Subcutaneous abdominal adipose tissue (tissue), 5 donors: Measurements from ENCODE around the gene RGL3.
A peak's percentile ranks its signal among the peaks of the same experiment; 100 is the strongest.

ENCODE experiments used
- H3K27ac ChIP-seq: one replicate; pipeline ENCODE4 v1.7.0; 2013; ENCODE audit warnings: low read depth, mild to moderate bottlenecking, inconsistent platforms, low read length, moderate library complexity
- H3K27me3 ChIP-seq, 5 donors: one replicate each; pipeline ENCODE4 v1.7.0; 2013; ENCODE audit warnings: low read length in 5 of 5, inconsistent platforms in 1 of 5; ENCODE audit not compliant: control insufficient read depth in 5 of 5, insufficient read depth in 4 of 5
- H3K36me3 ChIP-seq, 5 donors: one replicate each; pipeline ENCODE4 v1.7.0; 2013; ENCODE audit warnings: low read length in 5 of 5; ENCODE audit not compliant: control insufficient read depth in 5 of 5, insufficient read depth in 5 of 5
- H3K4me1 ChIP-seq, 5 donors: one replicate each; pipeline ENCODE4 v1.7.0; 2013; ENCODE audit warnings: low read length in 5 of 5, mild to moderate bottlenecking in 3 of 5, moderate library complexity in 1 of 5; ENCODE audit not compliant: control insufficient read depth in 5 of 5, insufficient read depth in 5 of 5
- H3K4me3 ChIP-seq, 5 donors: one replicate each; pipeline ENCODE4 v1.7.0; 2013; ENCODE audit warnings: low read length in 5 of 5, low read depth in 1 of 5
- H3K9ac ChIP-seq, 5 donors: one replicate each; pipeline ENCODE4 v1.7.0; 2013; ENCODE audit warnings: low read length in 5 of 5, mild to moderate bottlenecking in 4 of 5, moderate library complexity in 3 of 5
- H3K9me3 ChIP-seq, 5 donors: one replicate each; pipeline ENCODE4 v1.7.0; 2013; ENCODE audit warnings: low read length in 5 of 5; ENCODE audit not compliant: control insufficient read depth in 5 of 5
- donor health status: healthy.
- donor health status: healthy.
- donor health status: healthy.
- donor health status: healthy.
- donor health status: healthy.

The RGL3 gene

GRCh38 chr19:11364935-11365334 lies 54.2 kb downstream of the RGL3 start:
- Histone ChIP-seq H3K9me3 (no peaks in the 10 kb centered on the region), H3K27me3 (no peaks in the 10 kb centered on the region), H3K4me1 (no peaks in the 10 kb centered on the region), H3K36me3 (peaks cover 0 to 60% (median 28%) of the 10 kb centered on the region in 5 donors), H3K9ac (no peak overlapping the region), H3K27ac (no peak overlapping the region), H3K4me3 (no peak overlapping the region)

- Histone ChIP-seq H3K4me3 (no peak overlapping the region), H3K9me3 (no peaks in the 10 kb centered on the region), H3K27ac (no peak overlapping the region), H3K36me3 (peaks cover 0 to 65% (median 33%) of the 10 kb centered on the region in 5 donors), H3K27me3 (no peaks in the 10 kb centered on the region), H3K9ac (no peak overlapping the region), H3K4me1 (no peaks in the 10 kb centered on the region)
Measured at GRCh38 chr19:11364296-11364904, 54.7 kb downstream of the RGL3 start.

- Histone ChIP-seq H3K27ac (no peak overlapping the region), H3K9me3 (no peaks in the 10 kb centered on the region), H3K9ac (no peak overlapping the region), H3K4me1 (no peaks in the 10 kb centered on the region), H3K27me3 (no peaks in the 10 kb centered on the region), H3K36me3 (peaks cover 0 to 68% (median 36%) of the 10 kb centered on the region in 5 donors), H3K4me3 (no peak overlapping the region)
Measured at GRCh38 chr19:11363881-11364280, 55.2 kb downstream of the RGL3 start.

DNA sequence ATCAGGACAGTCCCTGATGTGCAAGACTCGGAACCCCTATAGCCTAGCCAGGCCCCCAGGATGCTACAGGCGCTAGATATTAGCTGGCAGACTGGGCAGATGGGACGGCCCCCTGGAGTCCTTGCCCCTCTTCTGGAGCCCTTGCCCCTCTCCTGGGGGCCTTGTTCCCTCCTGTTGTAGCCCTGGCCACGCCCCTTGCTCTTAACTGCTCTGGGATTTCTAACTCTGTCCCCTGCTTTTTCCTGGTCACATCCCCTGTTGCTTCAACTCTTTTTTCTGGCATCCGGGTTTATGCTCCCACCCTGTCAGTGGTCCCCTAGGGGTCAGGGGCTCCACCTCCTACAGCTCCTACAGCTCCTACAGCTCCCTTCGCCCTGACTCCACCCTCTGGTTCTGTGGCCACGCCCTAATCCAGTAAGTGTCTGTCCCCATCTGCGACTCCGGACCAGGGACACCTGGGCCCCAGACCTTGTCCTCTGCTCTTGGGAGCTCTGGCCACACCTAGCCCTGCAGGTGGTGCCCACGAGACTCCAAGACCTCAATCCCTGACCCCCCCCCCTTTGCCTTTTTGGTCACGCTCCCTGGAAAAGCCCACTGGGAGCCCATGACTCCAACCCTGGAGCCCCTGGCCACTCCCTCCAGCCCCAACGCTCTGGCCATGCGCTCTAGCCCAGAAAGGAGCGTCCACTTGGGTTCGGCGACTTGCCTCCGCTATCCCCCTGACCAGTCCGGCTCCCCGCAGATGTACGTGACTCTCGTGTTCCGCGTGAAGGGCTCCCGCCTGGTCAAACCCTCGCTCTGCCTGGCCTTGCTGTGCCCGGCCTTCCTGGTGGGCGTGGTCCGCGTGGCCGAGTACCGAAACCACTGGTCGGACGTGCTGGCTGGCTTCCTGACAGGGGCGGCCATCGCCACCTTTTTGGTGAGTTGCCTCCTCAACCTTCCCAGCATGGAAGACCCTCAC lies 57.1 kb downstream of the RGL3 start:
- Histone ChIP-seq H3K9me3 (no peaks in the 10 kb centered on the region), H3K36me3 (peaks cover 0 to 65% (median 36%) of the 10 kb centered on the region in 5 donors), H3K27me3 (no peaks in the 10 kb centered on the region), H3K27ac (no peak overlapping the region), H3K9ac (no peak overlapping the region), H3K4me1 (no peaks in the 10 kb centered on the region), H3K4me3 (no peak overlapping the region)

DNA sequence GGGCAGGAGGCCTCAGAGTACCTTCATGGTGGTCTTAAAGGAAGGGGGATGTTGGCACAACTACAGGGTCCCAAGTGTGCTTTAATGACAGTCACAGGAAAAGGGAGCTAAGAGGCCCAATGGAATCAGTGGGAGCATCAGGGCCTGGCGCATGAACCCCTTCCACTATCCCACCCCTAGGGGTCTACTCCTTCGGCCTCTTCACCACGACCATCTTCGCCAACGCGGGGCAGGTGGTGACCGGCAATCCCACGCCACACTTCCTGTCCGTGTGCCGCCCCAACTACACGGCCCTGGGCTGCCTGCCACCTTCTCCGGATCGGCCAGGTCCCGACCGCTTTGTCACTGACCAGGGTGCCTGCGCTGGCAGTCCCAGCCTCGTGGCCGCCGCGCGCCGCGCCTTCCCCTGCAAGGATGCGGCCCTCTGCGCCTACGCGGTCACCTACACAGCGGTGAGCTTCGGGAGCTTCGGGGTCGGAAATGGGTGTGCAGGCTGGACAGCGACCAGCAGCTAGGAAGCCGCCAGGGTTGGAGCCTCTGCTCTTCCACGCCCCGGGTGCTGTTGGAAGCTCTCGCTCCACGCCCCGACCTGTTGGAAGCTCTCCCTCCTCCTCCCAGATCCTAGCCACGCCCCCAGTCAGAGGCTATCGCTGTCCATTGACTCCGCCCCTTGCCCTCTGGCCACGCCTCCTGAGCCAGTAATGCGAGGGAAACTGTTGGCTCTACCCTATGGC lies 57.9 kb downstream of the RGL3 start:
- no peaks in the 10 kb centered on the region for H3K9me3 ChIP-seq
- H3K4me1 ChIP-seq = peaks cover 0 to 5% (median 5%) of the 10 kb centered on the region in 5 donors
- no peak overlapping the region for H3K4me3 ChIP-seq
- H3K9ac ChIP-seq = no peak overlapping the region
- H3K27ac ChIP-seq = no peak overlapping the region
- no peaks in the 10 kb centered on the region for H3K27me3 ChIP-seq
- peaks cover 0 to 62% (median 36%) of the 10 kb centered on the region in 5 donors for H3K36me3 ChIP-seq

- Histone ChIP-seq H3K36me3 (peaks cover 0 to 47% (median 28%) of the 10 kb centered on the region in 5 donors), H3K27ac (no peak overlapping the region), H3K27me3 (no peaks in the 10 kb centered on the region), H3K4me1 (peaks cover 4 to 16% (median 12%) of the 10 kb centered on the region in 5 donors), H3K9me3 (no peaks in the 10 kb centered on the region), H3K9ac (no peak overlapping the region), H3K4me3 (no peak overlapping the region)
Measured at GRCh38 chr19:11359421-11359820, 59.7 kb downstream of the RGL3 start.

DNA sequence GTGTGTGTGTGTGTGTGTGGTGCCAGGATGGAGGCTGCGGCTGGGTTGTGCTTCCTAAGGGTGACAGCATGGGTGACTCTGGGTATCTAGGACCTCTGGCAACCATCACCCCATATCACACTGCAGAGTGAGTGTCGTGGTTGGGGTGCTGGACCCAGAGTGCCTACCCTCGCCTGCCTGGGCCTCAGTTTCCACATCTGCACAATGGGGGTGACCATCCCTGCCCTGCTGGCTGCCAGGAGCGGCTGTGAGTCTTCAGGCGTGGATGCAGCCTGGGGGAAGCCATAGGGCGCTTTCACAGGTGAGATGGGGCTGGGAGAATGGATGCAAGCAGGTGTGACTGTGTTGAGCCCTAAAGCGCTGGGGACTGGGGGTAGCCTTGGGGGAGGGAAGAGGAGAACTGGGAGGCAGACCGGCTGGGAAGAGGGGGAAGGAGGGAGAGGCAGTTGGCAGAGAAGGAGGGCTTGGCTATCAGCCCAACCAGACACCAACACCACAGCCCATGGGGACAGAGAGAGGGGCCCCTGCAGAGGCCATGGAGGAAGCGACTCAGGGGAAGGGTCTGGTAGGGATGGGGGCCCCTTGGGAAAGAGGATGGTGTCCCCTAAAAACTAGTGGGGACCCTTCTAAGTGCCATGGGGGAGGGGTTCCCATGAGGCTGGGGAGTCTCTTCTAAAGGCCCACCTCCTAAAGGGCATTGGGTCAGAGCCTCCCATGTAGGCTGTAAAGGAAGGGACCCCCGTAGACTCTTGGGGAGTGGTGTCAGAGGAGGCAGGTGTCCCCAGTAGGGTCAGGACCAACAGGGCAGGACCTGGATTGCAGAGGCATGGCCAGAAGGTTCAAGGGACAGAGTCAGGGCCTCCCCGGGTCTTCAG lies 62.2 kb downstream of the RGL3 start:
- Histone ChIP-seq H3K9me3 (no peaks in the 10 kb centered on the region), H3K4me3 (no peak overlapping the region), H3K36me3 (peaks cover 0 to 25% (median 15%) of the 10 kb centered on the region in 5 donors), H3K9ac (no peak overlapping the region), H3K27me3 (no peaks in the 10 kb centered on the region), H3K4me1 (peaks cover 4 to 16% (median 12%) of the 10 kb centered on the region in 5 donors), H3K27ac (no peak overlapping the region)

DNA sequence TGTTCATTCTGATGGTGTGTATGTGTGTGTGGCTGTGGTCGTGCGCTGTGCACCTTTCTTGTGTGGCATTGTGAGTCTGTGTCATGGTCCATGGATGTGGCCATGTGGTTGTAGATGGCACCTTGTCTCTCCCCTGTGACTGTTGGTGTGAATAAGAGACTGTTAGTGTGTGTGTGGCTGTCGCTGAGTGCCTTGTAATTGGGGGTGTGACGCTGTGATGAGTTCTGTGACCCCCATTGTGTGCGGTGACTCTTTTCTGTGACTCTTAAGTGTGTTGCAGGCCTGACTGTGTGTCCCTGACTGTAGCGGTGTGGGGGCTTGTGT lies 63.1 kb downstream of the RGL3 start:
- Histone ChIP-seq H3K27ac (no peak overlapping the region), H3K9ac (peak overlapping the region in 3 of 5 donors; percentile 31 to 84 (median 78)), H3K36me3 (peaks cover 0 to 18% (median 11%) of the 10 kb centered on the region in 5 donors), H3K9me3 (no peaks in the 10 kb centered on the region), H3K27me3 (no peaks in the 10 kb centered on the region), H3K4me1 (peaks cover 4 to 16% (median 12%) of the 10 kb centered on the region in 5 donors), H3K4me3 (peak overlapping the region; percentile 54 to 85 (median 68))
